Type B pancreatic cell (in vitro differentiated cells): ENCODE results near the gene QPCT. TPM values are rescaled to one million over a fixed set of nuclear protein-coding genes. Genes with fewer than 3 reads are reported as not detected.
"Not testable (repeated sequence)": the region's sequence is repeated elsewhere in the genome, so short reads cannot be mapped to it uniquely, and the experiment has no call there.

ENCODE experiments used
- DNase-seq: peaks from one replicate; pipeline ENCODE4 v3.0.0; 2021; ENCODE audit warnings: mixed read lengths; ENCODE audit not compliant: unreplicated experiment; ENCODE audit errors: extremely low spot score
- H3K27ac Mint-ChIP-seq: 2 replicates; pipeline ENCODE4 v1.8.0; 2021; ENCODE audit warnings: mild to moderate bottlenecking, mixed read lengths
- H3K27me3 Mint-ChIP-seq: 2 replicates; pipeline ENCODE4 v1.8.0; 2021; ENCODE audit warnings: mixed read lengths
- H3K36me3 Mint-ChIP-seq: 2 replicates; pipeline ENCODE4 v1.8.0; 2021; ENCODE audit warnings: mixed read lengths
- H3K4me1 Mint-ChIP-seq: one replicate; pipeline ENCODE4 v1.8.0; 2021; ENCODE audit warnings: mixed read lengths; ENCODE audit not compliant: unreplicated experiment
- H3K4me3 Mint-ChIP-seq: 2 replicates; pipeline ENCODE4 v1.8.0; 2021; ENCODE audit warnings: mild to moderate bottlenecking, mixed read lengths
- H3K9me3 Mint-ChIP-seq: 2 replicates; pipeline ENCODE4 v1.8.0; 2021; ENCODE audit warnings: mixed read lengths
- long read RNA-seq: library from polyadenylated mRNA; unstranded; transcript quantifications from one replicate; pipeline ENCODE4 v2.0.0, GENCODE V29; 2020
- total RNA-seq: library from RNA; stranded (reverse); gene quantifications from 2 replicates; pipeline ENCODE4 v1.2.1, GENCODE V29; 2021; ENCODE audit warnings: low replicate concordance
- TF ChIP-seq, protein P1 (sequence below): fragments of 200-600 bp; sonication (generic); conservative IDR thresholded peaks from 2 replicates; pipeline ENCODE4 v1.5.0; 2021; ENCODE audit warnings: antibody characterized with exemption, mild to moderate bottlenecking

Gene QPCT
- total RNA-seq: 0.72 and 15.8 TPM in 2 replicates
- long read RNA-seq, transcript QPCT-201 (7 exons, 1,739 nt): major isoform, 190 of 197 reads
- long read RNA-seq, partial matches to known transcripts: 2 of 197 reads
- long read RNA-seq, other reads (novel, unspliced or antisense): 3 of 197 reads

DNA sequence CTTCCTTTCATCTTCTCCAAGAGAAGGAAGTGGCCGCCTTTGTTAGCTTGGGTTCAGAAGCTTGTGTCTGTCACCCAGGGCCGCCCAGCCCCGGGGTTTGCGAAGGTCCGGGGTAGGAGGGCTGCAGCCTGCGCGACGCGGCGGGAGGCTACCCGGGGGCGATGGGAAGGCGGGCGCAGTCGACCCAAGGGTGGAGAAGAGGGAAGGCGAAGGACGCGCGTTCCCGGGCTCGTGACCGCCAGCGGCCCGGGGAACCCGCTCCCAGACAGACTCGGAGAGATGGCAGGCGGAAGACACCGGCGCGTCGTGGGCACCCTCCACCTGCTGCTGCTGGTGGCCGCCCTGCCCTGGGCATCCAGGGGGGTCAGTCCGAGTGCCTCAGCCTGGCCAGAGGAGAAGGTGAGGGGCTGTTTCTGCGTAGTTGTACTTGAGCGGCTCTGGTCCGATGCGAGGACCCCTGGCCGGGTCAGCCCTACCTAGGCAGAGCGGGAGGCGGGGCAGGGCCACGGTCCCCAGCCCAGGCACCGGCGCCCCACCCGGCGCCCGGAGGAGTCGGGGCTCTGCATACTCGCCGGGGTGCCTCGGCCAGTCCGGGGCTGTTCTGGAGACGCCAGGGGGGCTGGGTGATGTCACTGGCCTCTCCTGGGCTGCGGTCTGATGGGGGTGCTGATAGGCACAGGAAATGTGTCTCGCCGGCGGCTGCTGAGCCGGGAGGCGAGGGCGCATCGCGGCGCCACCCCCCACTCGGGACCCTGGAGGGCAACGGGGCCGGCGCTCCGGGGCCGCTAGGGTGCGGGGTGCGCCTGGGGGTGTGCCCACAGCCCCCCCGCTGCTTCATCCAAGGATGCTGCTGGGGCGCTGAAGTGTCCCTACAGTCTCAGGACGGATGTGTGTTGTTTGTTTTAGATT is at the start of gene QPCT:
QPCT (plus strand) TSS at position 178 of the 909 bp plus-strand sequence; CDS start at position 280, 102 bp downstream.
- peaks cover 9% of the 10 kb centered on the region for H3K27me3 Mint-ChIP-seq
- H3K4me1 Mint-ChIP-seq: peaks cover 7% of the 10 kb centered on the region
- no peak within 1 kb of the TSS for H3K27ac Mint-ChIP-seq
- H3K4me3 Mint-ChIP-seq: peak within 1 kb of the TSS; percentile 66
- no peaks in the 10 kb centered on the region for H3K36me3 Mint-ChIP-seq
- TF ChIP-seq, protein P1, sequence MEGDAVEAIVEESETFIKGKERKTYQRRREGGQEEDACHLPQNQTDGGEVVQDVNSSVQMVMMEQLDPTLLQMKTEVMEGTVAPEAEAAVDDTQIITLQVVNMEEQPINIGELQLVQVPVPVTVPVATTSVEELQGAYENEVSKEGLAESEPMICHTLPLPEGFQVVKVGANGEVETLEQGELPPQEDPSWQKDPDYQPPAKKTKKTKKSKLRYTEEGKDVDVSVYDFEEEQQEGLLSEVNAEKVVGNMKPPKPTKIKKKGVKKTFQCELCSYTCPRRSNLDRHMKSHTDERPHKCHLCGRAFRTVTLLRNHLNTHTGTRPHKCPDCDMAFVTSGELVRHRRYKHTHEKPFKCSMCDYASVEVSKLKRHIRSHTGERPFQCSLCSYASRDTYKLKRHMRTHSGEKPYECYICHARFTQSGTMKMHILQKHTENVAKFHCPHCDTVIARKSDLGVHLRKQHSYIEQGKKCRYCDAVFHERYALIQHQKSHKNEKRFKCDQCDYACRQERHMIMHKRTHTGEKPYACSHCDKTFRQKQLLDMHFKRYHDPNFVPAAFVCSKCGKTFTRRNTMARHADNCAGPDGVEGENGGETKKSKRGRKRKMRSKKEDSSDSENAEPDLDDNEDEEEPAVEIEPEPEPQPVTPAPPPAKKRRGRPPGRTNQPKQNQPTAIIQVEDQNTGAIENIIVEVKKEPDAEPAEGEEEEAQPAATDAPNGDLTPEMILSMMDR: no peak
- DNase-seq: no peak
- H3K9me3 Mint-ChIP-seq: no peaks in the 10 kb centered on the region

DNA sequence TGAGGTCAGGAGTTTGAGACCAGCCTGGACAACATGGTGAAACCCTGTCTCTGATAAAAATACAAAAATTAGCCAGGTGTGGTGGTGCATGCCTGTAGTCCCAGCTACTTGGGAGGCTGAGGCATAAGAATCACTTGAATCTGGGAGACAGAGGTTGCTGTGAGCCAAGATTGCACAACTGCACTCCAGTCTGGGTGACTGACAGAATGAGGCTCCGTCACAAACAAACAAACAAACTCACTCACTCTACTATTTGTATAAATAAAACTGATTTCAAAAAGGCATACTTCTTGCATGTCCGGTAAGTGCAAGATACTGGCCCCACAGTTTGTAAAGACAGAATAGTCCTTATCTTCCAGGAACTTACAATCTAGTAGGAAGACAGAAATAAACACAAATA is 49.6 kb upstream of the QPCT start:
- H3K9me3 Mint-ChIP-seq, H3K4me1 Mint-ChIP-seq, H3K27ac Mint-ChIP-seq, H3K27me3 Mint-ChIP-seq, H3K4me3 Mint-ChIP-seq, DNase-seq: not testable (repeated sequence)
- peaks cover 15% of the 10 kb centered on the region for H3K36me3 Mint-ChIP-seq

DNA sequence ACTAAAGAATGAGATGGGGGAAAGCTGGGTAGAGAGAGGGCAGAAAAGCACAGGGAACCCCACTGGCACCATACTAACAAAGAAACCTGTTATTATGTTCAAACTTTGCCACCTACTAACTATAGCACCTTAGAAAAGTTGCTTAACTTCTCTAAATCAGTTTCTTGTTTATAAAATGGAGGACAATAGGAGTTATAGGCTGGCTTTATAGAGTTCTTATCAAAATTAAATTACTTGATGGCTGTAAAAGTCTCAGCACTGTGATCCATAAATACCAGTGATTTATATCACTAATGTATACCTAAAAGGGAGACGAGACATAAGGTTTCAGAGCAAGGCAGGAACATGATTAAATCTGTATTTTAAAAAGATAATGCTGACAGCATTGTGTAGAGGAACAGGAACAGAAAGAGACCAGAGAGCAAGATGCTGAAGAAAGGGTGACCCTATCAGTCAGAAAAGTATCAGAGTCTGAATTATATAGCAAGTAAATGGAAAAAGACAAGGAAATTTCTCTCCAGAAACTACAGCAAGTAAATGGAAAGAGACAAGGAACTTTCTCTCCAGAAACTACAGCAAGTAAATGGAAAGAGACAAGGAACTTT is 48.9 kb upstream of the QPCT start:
- H3K27ac Mint-ChIP-seq: no peak overlapping the region
- H3K36me3 Mint-ChIP-seq: peaks cover 17% of the 10 kb centered on the region
- H3K27me3 Mint-ChIP-seq: no peaks in the 10 kb centered on the region

DNA sequence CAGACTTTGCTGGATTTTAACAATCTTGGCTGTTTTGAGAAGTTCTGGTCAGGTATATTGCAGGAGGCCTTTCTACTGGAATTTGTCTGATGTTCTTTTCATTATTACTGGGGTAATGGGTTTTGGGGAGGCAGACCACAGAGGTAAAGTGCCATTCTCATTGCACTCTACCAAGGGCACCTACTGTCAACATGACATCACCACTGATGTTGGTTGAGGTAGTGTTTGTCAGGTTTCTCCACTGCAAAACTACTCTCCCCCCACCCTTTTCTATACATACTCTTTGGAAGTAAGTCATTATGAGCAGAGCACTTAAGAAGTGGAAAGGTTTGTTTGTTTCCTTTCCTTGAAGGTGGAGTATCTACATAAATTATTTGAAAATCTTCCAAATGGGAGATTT is 46.8 kb upstream of the QPCT start:
- H3K9me3 Mint-ChIP-seq: no peaks in the 10 kb centered on the region
- H3K4me1 Mint-ChIP-seq: peaks cover 10% of the 10 kb centered on the region
- H3K36me3 Mint-ChIP-seq: peaks cover 10% of the 10 kb centered on the region
- no peak for DNase-seq
- no peak overlapping the region for H3K4me3 Mint-ChIP-seq
- H3K27me3 Mint-ChIP-seq: no peaks in the 10 kb centered on the region
- H3K27ac Mint-ChIP-seq: no peak overlapping the region
- TF ChIP-seq, protein P1: no peak

More for the DNA sequence above, 48.9 kb upstream of the QPCT start:
- TF ChIP-seq, protein P1: no peak
- H3K4me1 Mint-ChIP-seq: no peaks in the 10 kb centered on the region
- no peak overlapping the region for H3K4me3 Mint-ChIP-seq
- H3K9me3 Mint-ChIP-seq: no peaks in the 10 kb centered on the region
- DNase-seq: no peak

DNA sequence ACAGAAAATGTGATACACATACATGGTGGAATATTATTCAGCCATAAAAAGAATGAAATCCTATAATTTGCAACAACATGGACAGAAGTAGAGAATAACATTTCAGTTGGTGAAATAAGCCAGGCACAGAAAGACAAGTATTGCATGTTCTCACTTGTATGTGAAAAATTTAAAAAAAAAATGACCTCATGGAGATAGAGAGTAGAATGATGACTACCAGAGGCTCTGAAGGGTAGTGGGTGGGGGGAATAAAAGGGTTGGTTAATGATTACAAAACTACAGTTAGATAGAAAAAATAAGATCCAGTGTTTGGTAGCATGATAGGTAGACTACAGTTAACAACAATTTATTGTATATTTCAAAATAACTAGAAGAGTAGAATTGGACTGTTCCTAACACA is 44.3 kb upstream of the QPCT start:
- Mint-ChIP-seq H3K27ac (no peak overlapping the region), H3K4me1 (peaks cover 10% of the 10 kb centered on the region), H3K27me3 (no peaks in the 10 kb centered on the region), H3K36me3 (peaks cover 14% of the 10 kb centered on the region), H3K9me3 (no peaks in the 10 kb centered on the region), H3K4me3 (no peak overlapping the region)
- DNase-seq: no peak
- TF ChIP-seq, protein P1: no peak

DNA sequence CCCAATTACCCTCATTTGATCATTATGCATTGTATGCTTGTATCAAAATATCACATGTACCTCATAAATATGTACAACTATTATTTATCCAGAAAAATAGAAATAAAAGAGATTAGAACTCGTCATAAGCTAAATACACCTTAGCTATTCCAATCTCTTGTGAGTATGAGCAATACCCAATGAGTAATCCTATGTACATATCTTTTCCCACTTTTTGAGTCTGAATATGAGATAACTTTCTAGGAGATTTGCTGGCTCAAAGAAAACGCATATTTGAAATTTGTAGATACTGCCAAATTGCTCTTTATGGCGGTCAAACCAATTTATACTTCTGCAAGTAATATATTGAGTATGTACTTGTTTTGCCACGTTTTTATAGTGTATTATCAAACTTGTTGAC is 43.9 kb upstream of the QPCT start:
- no peaks in the 10 kb centered on the region for H3K27me3 Mint-ChIP-seq
- H3K4me1 Mint-ChIP-seq: peaks cover 10% of the 10 kb centered on the region
- H3K9me3 Mint-ChIP-seq: no peaks in the 10 kb centered on the region
- H3K4me3 Mint-ChIP-seq: no peak overlapping the region
- no peak for DNase-seq
- H3K36me3 Mint-ChIP-seq: peaks cover 14% of the 10 kb centered on the region
- TF ChIP-seq, protein P1: no peak
- H3K27ac Mint-ChIP-seq: no peak overlapping the region
